DND-41 (cell line): Measurements from ENCODE around the gene ZHX3.

Experiments used
- CTCF ChIP-seq: IDR thresholded peaks from 2 replicates; pipeline ENCODE4 v1.5.1; 2012; ENCODE audit warnings: borderline replicate concordance, low read length, moderate library complexity, mild to moderate bottlenecking; ENCODE audit not compliant: poor library complexity, severe bottlenecking; ENCODE audit errors: extremely low read depth
- EZH2 ChIP-seq: IDR thresholded peaks from 3 replicates; pipeline ENCODE4 v1.6.1; 2012; ENCODE audit warnings: borderline replicate concordance, low read depth, mild to moderate bottlenecking, moderate library complexity, low read length, inconsistent platforms; ENCODE audit not compliant: severe bottlenecking

DNA sequence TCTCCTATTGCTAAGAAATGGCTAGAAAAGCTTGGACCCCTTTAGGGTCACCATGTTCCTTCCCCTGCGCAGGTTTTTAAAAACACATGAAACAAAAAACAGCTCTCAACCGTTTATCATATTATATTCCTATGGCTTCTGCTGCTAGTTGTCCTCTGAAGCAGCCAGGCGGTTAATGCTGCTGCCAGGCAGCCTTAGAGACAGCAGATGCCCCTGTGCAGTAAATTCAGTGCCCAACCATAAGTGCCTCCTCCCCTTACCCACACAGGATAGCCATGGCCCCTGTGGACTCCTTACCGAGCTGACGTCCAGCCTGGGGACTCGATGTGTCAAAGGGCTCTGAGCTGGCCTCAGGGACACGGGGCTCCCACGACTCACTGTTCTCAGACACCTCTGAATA lies 115.8 kb downstream of the ZHX3 start:
- TF ChIP-seq CTCF (no peak), EZH2 (no peak)
